CD8-positive, alpha-beta memory T cell (primary cell): ENCODE results near the gene RUFY1. TPM values are rescaled to one million over a fixed set of nuclear protein-coding genes. Genes with fewer than 3 reads are reported as not detected.
"Not testable (repeated sequence)": the region's sequence is repeated elsewhere in the genome, so short reads cannot be mapped to it uniquely, and the experiment has no call there.

Source experiments
- CTCF ChIA-PET: fragments of 350-600 bp; sonication (Branson Sonifier 250); formaldehyde crosslinking; loops from one replicate; lab custom pipeline; 2021; ENCODE audit warnings: antibody characterized with exemption; lab: Charles Lee
- POLR2A ChIA-PET: fragments of 350-600 bp; sonication (Branson Sonifier 250); formaldehyde crosslinking; loops from one replicate; lab custom pipeline; 2021; ENCODE audit warnings: antibody characterized with exemption; lab: Charles Lee
- DNase-seq, 5 donors: peaks; one replicate each; pipeline versions ENCODE4 v3.0.0 to v3.0.0-alpha.2; 2020 to 2022; ENCODE audit warnings: mixed read lengths in 1 of 5
- H3K27ac ChIP-seq: one replicate; pipeline ENCODE4 v1.7.0; 2013; ENCODE audit warnings: low read depth, mild to moderate bottlenecking, low read length, moderate library complexity
- H3K27me3 ChIP-seq: 2 replicates; pipeline ENCODE4 v1.7.0; 2013; ENCODE audit warnings: low read length, mild to moderate bottlenecking; ENCODE audit not compliant: insufficient read depth, poor library complexity, severe bottlenecking
- H3K36me3 ChIP-seq: 2 replicates; pipeline ENCODE4 v1.7.0; 2013; ENCODE audit warnings: mild to moderate bottlenecking, low read length, moderate library complexity; ENCODE audit not compliant: insufficient read depth
- H3K4me1 ChIP-seq: 2 replicates; pipeline ENCODE4 v1.7.0; 2013; ENCODE audit warnings: mild to moderate bottlenecking, low read length, moderate library complexity; ENCODE audit not compliant: insufficient read depth
- H3K4me3 ChIP-seq: 2 replicates; pipeline ENCODE4 v1.7.0; 2013; ENCODE audit warnings: mild to moderate bottlenecking, low read length
- H3K9me3 ChIP-seq: 2 replicates; pipeline ENCODE4 v1.7.0; 2013; ENCODE audit warnings: mild to moderate bottlenecking, low read length
- H3K27ac Mint-ChIP-seq, 8 donors: one replicate each; pipeline ENCODE4 v1.8.0; 2020 to 2021; ENCODE audit warnings: mixed read lengths in 8 of 8, mild to moderate bottlenecking in 6 of 8, inconsistent platforms in 3 of 8, moderate library complexity in 3 of 8
- H3K27me3 Mint-ChIP-seq, 2 donors: one replicate each; pipeline ENCODE4 v1.8.0; 2020 to 2021; ENCODE audit warnings: mixed read lengths in 2 of 2, mild to moderate bottlenecking in 1 of 2, moderate library complexity in 1 of 2
- H3K36me3 Mint-ChIP-seq, 3 donors: one replicate each; pipeline ENCODE4 v1.8.0; 2020 to 2021; ENCODE audit warnings: mixed read lengths in 3 of 3, inconsistent platforms in 1 of 3, mild to moderate bottlenecking in 1 of 3
- H3K4me1 Mint-ChIP-seq, 3 donors: one replicate each; pipeline ENCODE4 v1.8.0; 2020 to 2021; ENCODE audit warnings: mixed read lengths in 3 of 3, inconsistent platforms in 1 of 3, mild to moderate bottlenecking in 1 of 3
- H3K4me3 Mint-ChIP-seq, 7 donors: one replicate each; pipeline ENCODE4 v1.8.0; 2020 to 2021; ENCODE audit warnings: mixed read lengths in 7 of 7, mild to moderate bottlenecking in 6 of 7, moderate library complexity in 4 of 7, inconsistent platforms in 2 of 7
- H3K9me3 Mint-ChIP-seq, 5 donors: one replicate each; pipeline ENCODE4 v1.8.0; 2020 to 2022; ENCODE audit warnings: mixed read lengths in 5 of 5, mild to moderate bottlenecking in 3 of 5, moderate library complexity in 2 of 5, inconsistent platforms in 1 of 5
- polyA plus RNA-seq: library from polyadenylated mRNA; unstranded; fragments of 300-500 nt; fragmentation: Illumina TruSeq; gene quantifications from one replicate; pipeline ENCODE4 v1.2.3, GENCODE V29; 2021
- total RNA-seq, 2 experiments: library from RNA; stranded (reverse); gene quantifications; one replicate each; pipeline ENCODE4 v1.2.3, GENCODE V29; 2021

Gene RUFY1
- total RNA-seq (10 to 100 TPM; 40.4 to 41.9 TPM), polyA plus RNA-seq (32.6 TPM)

- peak; percentile 71 to 89 (median 85) for DNase-seq
- Mint-ChIP-seq H3K4me1 (peaks cover 26 to 46% (median 29%) of the 10 kb centered on the region in 3 donors), H3K4me3 (peak within 1 kb of the TSS; percentile 95 to 99 (median 97)), H3K27ac (peak within 1 kb of the TSS; percentile 93 to 98 (median 96)), H3K27me3 (no peaks in the 10 kb centered on the region), H3K36me3 (peaks cover 0 to 10% (median 1%) of the 10 kb centered on the region in 3 donors), H3K9me3 (no peaks in the 10 kb centered on the region)
- Histone ChIP-seq H3K4me3 (peak within 1 kb of the TSS; percentile 87), H3K4me1 (peaks cover 21% of the 10 kb centered on the region), H3K36me3 (no peaks in the 10 kb centered on the region), H3K27me3 (no peaks in the 10 kb centered on the region), H3K27ac (peak within 1 kb of the TSS; percentile 76), H3K9me3 (no peaks in the 10 kb centered on the region)
- CTCF ChIA-PET = interaction anchor here (1.2 to 2.3 kb wide), 4 partner anchors 9 to 73 kb away, joined by 4 to 11 read pairs (median 6); partner anchors contain the start of gene HNRNPH1
- POLR2A ChIA-PET = interaction anchor here (0.7 to 2.6 kb wide), 7 partner anchors 8 to 925 kb away, joined by 3 to 49 read pairs (median 6); partner anchors contain the start of gene HNRNPH1
These were observed at the start of gene RUFY1 for GRCh38 chr5:179550511-179551342. TSS of gene RUFY1 (plus strand) at chr5:179550554. CDS start at chr5:179550570, 16 bp downstream.

- H3K27ac ChIP-seq, POLR2A ChIA-PET, H3K4me3 ChIP-seq, H3K27me3 Mint-ChIP-seq, H3K4me1 ChIP-seq, H3K4me1 Mint-ChIP-seq, H3K9me3 Mint-ChIP-seq, H3K27ac Mint-ChIP-seq, DNase-seq, H3K4me3 Mint-ChIP-seq, H3K27me3 ChIP-seq, H3K9me3 ChIP-seq, H3K36me3 Mint-ChIP-seq, H3K36me3 ChIP-seq, CTCF ChIA-PET: not testable (repeated sequence)
These were observed 48.4 kb upstream of the RUFY1 start for GRCh38 chr5:179501997-179502396.

DNA sequence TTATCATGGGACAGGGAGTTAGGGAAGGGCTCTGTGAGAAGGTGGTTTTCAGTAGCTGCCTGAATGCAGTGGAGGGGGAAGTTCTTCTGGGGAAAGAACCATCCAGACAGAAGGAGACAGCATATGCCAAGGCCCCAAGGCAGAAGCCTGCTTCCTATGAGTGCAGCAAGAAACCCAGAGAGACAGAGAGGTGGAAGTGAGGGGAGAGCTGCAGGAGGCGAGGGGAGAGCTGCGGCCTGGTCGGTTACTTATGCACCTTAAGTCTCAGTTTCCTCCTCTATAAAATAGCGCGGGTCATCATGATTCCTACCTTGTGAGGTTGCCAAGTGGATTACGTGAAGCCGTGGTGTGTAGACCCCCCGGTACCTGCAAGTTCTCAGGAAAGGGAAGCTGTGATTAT is 47.9 kb upstream of the RUFY1 start:
- H3K27ac Mint-ChIP-seq, H3K9me3 ChIP-seq, H3K4me1 ChIP-seq, H3K27me3 ChIP-seq, H3K4me1 Mint-ChIP-seq, H3K9me3 Mint-ChIP-seq, H3K36me3 ChIP-seq, CTCF ChIA-PET, POLR2A ChIA-PET, H3K27me3 Mint-ChIP-seq, DNase-seq, H3K4me3 ChIP-seq, H3K4me3 Mint-ChIP-seq, H3K36me3 Mint-ChIP-seq, H3K27ac ChIP-seq: not testable (repeated sequence)

GRCh38 chr5:179504191-179504590 is 46.2 kb upstream of the RUFY1 start:
- CTCF ChIA-PET = no interaction called here

DNA sequence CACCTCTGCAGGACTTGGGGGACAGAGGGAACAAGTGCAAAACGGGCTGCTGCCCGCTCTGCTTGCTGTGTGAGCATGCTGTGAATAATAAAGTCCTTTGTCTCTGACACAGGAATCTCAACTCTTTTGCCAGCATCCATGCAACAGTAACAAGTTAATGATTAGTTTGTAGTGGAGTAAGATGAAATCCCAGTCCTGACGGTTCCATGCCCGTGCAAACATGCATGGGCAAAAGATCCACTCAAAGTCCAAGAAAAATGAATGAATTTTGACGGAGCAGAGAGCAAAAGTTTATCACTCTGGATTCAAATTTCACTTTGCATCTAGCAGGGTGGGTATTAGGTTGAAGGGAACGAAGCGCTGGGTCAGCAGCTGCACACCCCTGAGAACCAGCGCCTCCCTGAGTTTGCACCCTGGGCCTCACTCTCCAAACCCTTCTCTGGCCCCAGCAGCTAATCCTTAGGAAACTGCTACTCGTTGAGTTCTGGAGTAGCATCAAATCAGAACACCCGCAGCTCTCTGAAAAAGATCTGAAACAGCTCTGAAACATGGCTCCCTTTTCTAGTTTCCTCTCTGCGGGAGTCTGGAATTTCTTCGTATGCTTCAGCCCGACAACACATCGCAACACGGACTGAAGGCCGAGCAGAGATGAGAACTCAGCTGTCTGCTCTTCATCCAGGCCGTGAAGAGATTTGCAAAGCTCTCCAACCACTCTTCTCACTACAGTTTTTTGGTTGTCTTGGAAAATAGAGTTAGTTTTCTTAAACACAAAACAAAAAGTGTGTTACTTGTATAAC is 45.6 kb upstream of the RUFY1 start:
- Mint-ChIP-seq H3K27ac (no peak overlapping the region), H3K4me3 (no peak overlapping the region), H3K27me3 (no peaks in the 10 kb centered on the region), H3K4me1 (peaks cover 3 to 8% (median 6%) of the 10 kb centered on the region in 3 donors), H3K36me3 (no peaks in the 10 kb centered on the region), H3K9me3 (no peaks in the 10 kb centered on the region)
- Histone ChIP-seq H3K4me3 (no peak overlapping the region), H3K27ac (no peak overlapping the region), H3K4me1 (no peaks in the 10 kb centered on the region), H3K9me3 (no peaks in the 10 kb centered on the region), H3K36me3 (no peaks in the 10 kb centered on the region), H3K27me3 (no peaks in the 10 kb centered on the region)
- no peak for DNase-seq
- ChIA-PET CTCF (no interaction called here), POLR2A (no interaction called here)

More at GRCh38 chr5:179504191-179504590, 46.2 kb upstream of the RUFY1 start:
- Histone ChIP-seq H3K4me3 (no peak overlapping the region), H3K27ac (no peak overlapping the region), H3K36me3 (no peaks in the 10 kb centered on the region), H3K27me3 (no peaks in the 10 kb centered on the region), H3K4me1 (no peaks in the 10 kb centered on the region), H3K9me3 (no peaks in the 10 kb centered on the region)
- H3K36me3 Mint-ChIP-seq = no peaks in the 10 kb centered on the region
- POLR2A ChIA-PET = no interaction called here
- H3K9me3 Mint-ChIP-seq = no peaks in the 10 kb centered on the region
- DNase-seq = no peak
- H3K4me1 Mint-ChIP-seq = peaks cover under 1 to 5% (median 4%) of the 10 kb centered on the region in 3 donors
- H3K27me3 Mint-ChIP-seq = no peaks in the 10 kb centered on the region
- no peak overlapping the region for H3K4me3 Mint-ChIP-seq
- no peak overlapping the region for H3K27ac Mint-ChIP-seq

DNA sequence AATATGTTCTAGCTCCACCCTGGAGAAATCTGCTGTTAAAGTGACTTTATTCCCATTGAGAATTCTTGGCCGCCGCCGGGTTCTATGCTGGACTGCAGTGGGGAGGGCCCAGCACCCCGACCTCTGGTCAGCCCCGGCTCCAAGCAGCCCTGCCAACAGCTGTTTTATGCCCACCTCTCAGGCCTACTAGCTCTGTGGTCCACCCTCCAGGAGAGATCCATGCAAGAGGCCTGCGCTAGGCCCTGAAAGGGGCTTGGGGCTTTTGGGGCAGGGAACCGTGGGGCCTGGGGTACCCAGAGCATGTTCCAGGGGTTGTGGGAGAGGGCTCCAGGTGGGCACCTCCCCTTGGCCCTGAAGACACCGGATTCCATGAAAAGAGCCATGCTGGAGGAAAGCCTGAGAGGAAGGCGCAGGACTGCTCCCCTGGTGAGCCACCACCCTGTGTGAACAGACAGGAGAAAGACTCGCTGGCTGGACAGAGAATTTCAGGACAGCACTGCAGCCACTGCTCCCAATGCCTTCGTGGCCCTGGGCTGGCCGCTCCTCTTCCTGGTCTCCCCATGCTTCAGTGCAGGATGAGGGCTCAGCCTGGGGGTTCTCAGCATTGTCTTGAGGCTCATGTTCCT is 44.6 kb upstream of the RUFY1 start:
- Histone ChIP-seq H3K27me3 (no peaks in the 10 kb centered on the region), H3K36me3 (no peaks in the 10 kb centered on the region), H3K4me3 (no peak overlapping the region), H3K27ac (no peak overlapping the region), H3K4me1 (no peaks in the 10 kb centered on the region), H3K9me3 (no peaks in the 10 kb centered on the region)
- ChIA-PET POLR2A (no interaction called here), CTCF (no interaction called here)
- Mint-ChIP-seq H3K4me1 (peaks cover 3 to 8% (median 6%) of the 10 kb centered on the region in 3 donors), H3K27ac (no peak overlapping the region), H3K36me3 (no peaks in the 10 kb centered on the region), H3K9me3 (no peaks in the 10 kb centered on the region), H3K4me3 (no peak overlapping the region), H3K27me3 (no peaks in the 10 kb centered on the region)
- no peak for DNase-seq

DNA sequence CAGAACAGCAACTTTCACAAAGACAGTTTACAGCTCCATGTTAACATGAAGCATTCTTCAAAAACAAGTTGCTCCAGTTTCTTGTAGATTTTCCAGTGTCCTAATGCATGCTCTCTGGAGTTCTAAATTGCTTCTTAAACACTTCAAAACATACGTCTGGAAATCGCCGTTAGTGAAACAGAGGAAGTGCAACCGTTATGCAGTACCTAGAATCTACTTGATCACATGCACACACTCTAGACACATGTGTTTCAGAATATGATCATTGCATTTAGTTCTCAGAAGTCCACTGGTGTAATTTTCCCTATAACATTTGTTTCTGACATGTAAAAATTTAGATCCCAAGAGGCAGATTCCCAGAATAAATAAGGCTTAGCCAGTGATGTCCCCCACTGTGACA is 41.1 kb upstream of the RUFY1 start:
- Histone ChIP-seq H3K27ac (no peak overlapping the region), H3K4me3 (no peak overlapping the region), H3K27me3 (no peaks in the 10 kb centered on the region), H3K9me3 (no peaks in the 10 kb centered on the region), H3K36me3 (no peaks in the 10 kb centered on the region), H3K4me1 (no peaks in the 10 kb centered on the region)
- CTCF ChIA-PET = no interaction called here
- Mint-ChIP-seq H3K27me3 (peaks cover 3 to 13% of the 10 kb centered on the region in 2 donors), H3K4me1 (peaks cover 3 to 8% (median 6%) of the 10 kb centered on the region in 3 donors), H3K4me3 (no peak overlapping the region), H3K27ac (peak overlapping the region in 1 of 8 donors; percentile 35), H3K36me3 (no peaks in the 10 kb centered on the region), H3K9me3 (no peaks in the 10 kb centered on the region)
- no peak for DNase-seq
- POLR2A ChIA-PET = no interaction called here
